ENCODE measurements around the gene PKDCC. TPM values are rescaled to one million over a fixed set of nuclear protein-coding genes. Genes with fewer than 3 reads are reported as not detected.
A peak's percentile ranks its signal among the peaks of the same experiment; 100 is the strongest.

PKDCC gene
- total and polyA plus RNA-seq, 2 of the 13 experiments (the other 11 are each of a cell fraction or from before 2014, with no cell fraction given) = 52.6 to 58.8 TPM

- no peak for TF ChIP-seq ZBTB4 (CRISPR knock-in tag; IDR thresholded peaks at IDR 0.05; ENCODE audit: borderline replicate concordance)
- no peak for TF ChIP-seq JUNB (CRISPR knock-in tag; IDR thresholded peaks at IDR 0.05; ENCODE audit: borderline replicate concordance)
- TF ChIP-seq ZNF230 (CRISPR knock-in tag; IDR thresholded peaks at IDR 0.05) = no peak
- no peak for TF ChIP-seq ARNTL (CRISPR knock-in tag; IDR thresholded peaks at IDR 0.05)
- no peak for TF ChIP-seq ELF3 (CRISPR knock-in tag; IDR thresholded peaks at IDR 0.05)
- no peak for TF ChIP-seq MXD1 (CRISPR knock-in tag; IDR thresholded peaks at IDR 0.05)
- TF ChIP-seq PBX2 (CRISPR knock-in tag; IDR thresholded peaks at IDR 0.05) = no peak
- no peak for TF ChIP-seq ZNF547 (CRISPR knock-in tag; IDR thresholded peaks at IDR 0.05)
- 0 out of 2 replicates have a peak, but pooled peaks have one; percentile 31 for TF ChIP-seq ZNF607 (CRISPR knock-in tag; IDR thresholded peaks at IDR 0.05; ENCODE audit: borderline replicate concordance)
- no peak for TF ChIP-seq ZBTB14 (CRISPR knock-in tag; IDR thresholded peaks at IDR 0.05)
- TF ChIP-seq ZNF687 (CRISPR knock-in tag; IDR thresholded peaks at IDR 0.05) = peak; percentile 48; the same call in 1 of the 2 replicates
- no peak for TF ChIP-seq MIXL1 (CRISPR knock-in tag; IDR thresholded peaks at IDR 0.05)
- TF ChIP-seq ZFAT (CRISPR knock-in tag; conservative IDR thresholded peaks at IDR 0.05) = no peak
- TF ChIP-seq PCBP2 (optimal IDR thresholded peaks at IDR 0.05; ENCODE audit: low read depth, low read length, poor library complexity, severe bottlenecking) = no peak
- TF ChIP-seq TAF1 (CRISPR knock-in tag; IDR thresholded peaks at IDR 0.05) = no peak
- TF ChIP-seq RBAK (CRISPR knock-in tag; IDR thresholded peaks at IDR 0.05) = no peak
- TF ChIP-seq PHB2 (IDR thresholded peaks at IDR 0.05; ENCODE audit: partially characterized antibody) = no peak
- TF ChIP-seq LBX2 (CRISPR knock-in tag; IDR thresholded peaks at IDR 0.05; ENCODE audit: borderline replicate concordance) = no peak
- no peak for TF ChIP-seq ZNF775 (CRISPR knock-in tag; IDR thresholded peaks at IDR 0.05; ENCODE audit: borderline replicate concordance)
These were observed 2.3 kb downstream of the PKDCC start (continued) for GRCh38 chr2:42050010-42050702.

All from HepG2 (cell line).